K562 (cell line): Measurements from ENCODE around the gene CDH12. TPM values are rescaled to one million over a fixed set of nuclear protein-coding genes. Genes with fewer than 3 reads are reported as not detected.
A peak's percentile ranks its signal among the peaks of the same experiment; 100 is the strongest.

ENCODE experiments used
- ATAC-seq: fragments of 200-7000 bp; cut with Tn5 transposase; 3 replicates; pipeline ENCODE4 v1.9.1; 2020; ENCODE audit warnings: moderate library complexity
- BruUV-seq: library from RNA; stranded (reverse); fragments of 400-500 nt; replicated peaks from 2 replicates; lab custom pipeline; 2021; lab: Mats Ljungman, UMichigan
- CTCF ChIA-PET: fragments of 300-600 bp; formaldehyde crosslinking; extraction: SDS; loops from one replicate; lab custom pipeline; 2021; ENCODE audit warnings: low intra/inter-chr PET ratio; lab: Yijun Ruan, JAX
- POLR2A ChIA-PET: fragments of 300-600, 350-650 bp; sonication (Branson Sonifier 250); formaldehyde crosslinking; extraction: SDS; loops from one replicate; lab custom pipeline; 2021; ENCODE audit warnings: antibody characterized with exemption, inconsistent platforms; lab: Yijun Ruan, JAX
- DNase-seq, 4 experiments: peaks; one replicate each; pipeline versions ENCODE4 v3.0.0 to v3.0.0-alpha.2; 2011 to 2018; ENCODE audit warnings: low spot score in 3 of 4, mixed read lengths in 3 of 4; ENCODE audit errors: extremely low read depth in 1 of 4
- FAIRE-seq: peaks from 2 replicates; lab custom pipeline; 2011; peaks lifted over from hg19 to GRCh38; lab: Jason Lieb, UNC
- H2AFZ ChIP-seq: 2 replicates; pipeline ENCODE4 v1.6.0; 2011; ENCODE audit warnings: low read depth, low read length, control low read depth, inconsistent platforms
- H3K27ac ChIP-seq: fragments of 200-600 bp; 3 replicates; pipeline ENCODE4 v1.8.0; 2011; ENCODE audit warnings: low read depth, mild to moderate bottlenecking, control low read depth, inconsistent platforms, low read length, moderate library complexity, mixed read lengths; ENCODE audit errors: extremely low read depth
- H3K27me3 ChIP-seq, 2 experiments: fragments of 300-600 bp in 1 of 2; 2 replicates in 1 of 2; 3 replicates in 1 of 2; pipeline versions ENCODE4 v1.6.0 to v1.8.0; 2011; ENCODE audit warnings: inconsistent platforms in 2 of 2, low read length in 2 of 2, mild to moderate bottlenecking in 1 of 2, mixed read lengths in 1 of 2, moderate library complexity in 1 of 2; ENCODE audit not compliant: control insufficient read depth in 2 of 2, insufficient read depth in 2 of 2
- H3K36me3 ChIP-seq: fragments of 300-600 bp; 3 replicates; pipeline ENCODE4 v1.8.0; 2011; ENCODE audit warnings: mild to moderate bottlenecking, low read length, inconsistent platforms; ENCODE audit not compliant: control insufficient read depth, insufficient read depth
- H3K4me1 ChIP-seq, 2 experiments: fragments of 200-600 bp in 1 of 2; replicated peaks in 1 of 2; 2 replicates in 1 of 2; 3 replicates in 1 of 2; pipeline versions ENCODE4 v1.5.1 to v1.8.0; 2011; ENCODE audit warnings: inconsistent platforms in 2 of 2, low read length in 2 of 2, mild to moderate bottlenecking in 1 of 2, mixed read lengths in 1 of 2, moderate library complexity in 1 of 2; ENCODE audit not compliant: control insufficient read depth in 2 of 2, insufficient read depth in 2 of 2
- H3K4me2 ChIP-seq: 2 replicates; pipeline ENCODE4 v1.6.1; 2011; ENCODE audit warnings: low read length, control low read depth, inconsistent platforms, mixed read lengths; ENCODE audit not compliant: insufficient read depth
- H3K4me3 ChIP-seq: fragments of 200-600 bp; sonication (generic), shearing (Covaris generic); 2 replicates; pipeline ENCODE4 v1.5.1; 2016; ENCODE audit warnings: control low read depth, inconsistent platforms
- H3K79me2 ChIP-seq: fragments of 200-600 bp; 3 replicates; pipeline ENCODE4 v1.8.0; 2011; ENCODE audit warnings: low read length, inconsistent platforms; ENCODE audit not compliant: control insufficient read depth, insufficient read depth
- H3K9ac ChIP-seq, 2 experiments: 2 replicates each; pipeline versions ENCODE4 v1.6.0 to v1.6.1; 2011; ENCODE audit warnings: low read depth in 2 of 2, low read length in 2 of 2, control low read depth in 1 of 2, inconsistent platforms in 1 of 2, mild to moderate bottlenecking in 1 of 2, mixed read lengths in 1 of 2; ENCODE audit not compliant: insufficient read depth in 1 of 2
- H3K9me1 ChIP-seq: one replicate; pipeline ENCODE4 v1.6.0; 2011; ENCODE audit warnings: inconsistent platforms, mild to moderate bottlenecking, low read length, moderate library complexity; ENCODE audit not compliant: control insufficient read depth, insufficient read depth
- H3K9me3 ChIP-seq: replicated peaks from 2 replicates; pipeline ENCODE4 v1.5.1; 2011; ENCODE audit warnings: low read depth, low read length, inconsistent platforms; ENCODE audit not compliant: control insufficient read depth, insufficient read depth
- H4K20me1 ChIP-seq: replicated peaks from 2 replicates; pipeline ENCODE4 v1.6.1; 2011; ENCODE audit warnings: low read length, inconsistent platforms, mixed read lengths; ENCODE audit not compliant: control insufficient read depth, insufficient read depth
- ERF ChIP-seq: fragments of 450-650 bp; formaldehyde crosslinking; IDR thresholded peaks from 2 replicates; pipeline ENCODE4 v1.4.0; 2020; ENCODE audit warnings: mild to moderate bottlenecking, mixed read lengths
- HDAC6 ChIP-seq: IDR thresholded peaks from 2 replicates; pipeline ENCODE4 v1.6.1; 2012; ENCODE audit warnings: low read depth, mild to moderate bottlenecking, control low read depth, inconsistent platforms, low read length, moderate library complexity
- HMGN3 ChIP-seq: IDR thresholded peaks from 2 replicates; pipeline ENCODE4 v1.6.1; 2011; ENCODE audit warnings: borderline replicate concordance, low read depth, mild to moderate bottlenecking, mixed read lengths, low read length; ENCODE audit not compliant: insufficient read length; ENCODE audit errors: extremely low read depth
- JUN ChIP-seq, 2 experiments: sonication (generic) in 1 of 2; formaldehyde crosslinking in 1 of 2; IDR thresholded peaks; 2 replicates each; pipeline versions ENCODE4 v1.6.1 to v1.8.0; 2012 to 2022; ENCODE audit warnings: borderline replicate concordance in 2 of 2, mild to moderate bottlenecking in 2 of 2, improper control_type of control experiment in 1 of 2, low read depth in 1 of 2, low read length in 1 of 2, missing genetic modification reagents in 1 of 2
- MAFF ChIP-seq: IDR thresholded peaks from 2 replicates; pipeline ENCODE4 v1.6.1; 2012; ENCODE audit warnings: low read length, improper control_type of control experiment
- MAFK ChIP-seq: IDR thresholded peaks from 2 replicates; pipeline ENCODE4 v1.6.1; 2011; ENCODE audit warnings: low read length, improper control_type of control experiment
- MBD1 ChIP-seq: fragments of 250-450 bp; sonication (Bioruptor Pico); IDR thresholded peaks from 2 replicates; pipeline ENCODE4 v1.8.0; 2022; ENCODE audit warnings: inconsistent platforms
- NCOA2 ChIP-seq, 2 experiments: fragments of 450-650 bp; IDR thresholded peaks; 2 replicates each; pipeline ENCODE4 v1.6.1; 2018; ENCODE audit warnings: mild to moderate bottlenecking in 2 of 2, moderate library complexity in 1 of 2; ENCODE audit not compliant: partially characterized antibody in 2 of 2
- PBX2 ChIP-seq, 2 experiments: IDR thresholded peaks in 1 of 2; conservative IDR thresholded peaks in 1 of 2; 2 replicates each; pipeline ENCODE4 v1.6.1; 2016; ENCODE audit warnings: low read depth in 2 of 2, mild to moderate bottlenecking in 1 of 2, missing compliant biosample characterization in 1 of 2, missing genetic modification characterization in 1 of 2, moderate library complexity in 1 of 2
- PHF8 ChIP-seq: fragments of 200-600 bp; sonication (generic); IDR thresholded peaks from 2 replicates; pipeline ENCODE4 v1.6.1; 2012; ENCODE audit warnings: mixed run types, mild to moderate bottlenecking, inconsistent platforms, low read length, moderate library complexity, borderline replicate concordance
- RFX1 ChIP-seq: fragments of 450-650 bp; IDR thresholded peaks from 2 replicates; pipeline ENCODE4 v1.6.1; 2016; ENCODE audit warnings: mild to moderate bottlenecking, moderate library complexity
- ZNF316 ChIP-seq: fragments of 450-650 bp; IDR thresholded peaks from 2 replicates; pipeline ENCODE4 v1.6.1; 2016
- WGBS: fragments of 100-300 bp; shearing (Covaris generic); methylation state at CpG from one replicate; pipeline ENCODE4 v1.1.6; 2016; ENCODE audit warnings: low coverage, mixed read lengths; ENCODE audit not compliant: insufficient coverage; ENCODE audit errors: missing lambda C conversion rate; 5-methylcytosine and 5-hydroxymethylcytosine counted together
- in situ Hi-C: fragments of 300-500 bp; cut with MboI; formaldehyde crosslinking; loops from 4 replicates; pipeline ENCODE4 v1.15.0; 2018; ENCODE audit warnings: inconsistent platforms, mixed read lengths
- intact Hi-C: fragments of 100-400 bp; cut with micrococcal nuclease; formaldehyde crosslinking; loops from 2 replicates; pipeline ENCODE4 v1.14.2; 2022
- polyA plus RNA-seq, 8 experiments: library from polyadenylated mRNA; depleted of rRNA in 4 of 8; stranded (reverse) in 5 of 8; unstranded in 3 of 8; fragments of >200 nt; fragmentation: Nextera tagmentation in 2 of 8; fragmentation: Illumina TruSeq in 1 of 8; extraction: Ambion mirVana in 2 of 8; extraction: Trizol in 1 of 8; gene quantifications; 2 replicates each; pipeline versions ENCODE4 v1.2.1 to v1.2.3, GENCODE V29; 2011 to 2014; ENCODE audit warnings: inconsistent platforms in 1 of 8, missing spikeins in 1 of 8
- total RNA-seq, 7 experiments: library from RNA; depleted of rRNA in 6 of 7; stranded (reverse); fragments of >200 nt in 6 of 7; fragmentation: Illumina TruSeq in 2 of 7; extraction: Trizol in 2 of 7; gene quantifications; 2 replicates each; pipeline versions ENCODE4 v1.2.1 to v1.2.3, GENCODE V29; 2011 to 2021; ENCODE audit warnings: low replicate concordance in 1 of 7

The CDH12 gene
- total and polyA plus RNA-seq, 9 of the 15 experiments (the other 6 are each of a cell fraction or from before 2014, with no cell fraction given): 0.03 to 1.7 (median 0.37) TPM

- ChIA-PET CTCF (no interaction called here), POLR2A (no interaction called here)
- H3K36me3 ChIP-seq: no peaks in the 10 kb centered on the region
- no peaks in the 10 kb centered on the region for H3K9me3 ChIP-seq
- H3K27me3 ChIP-seq: no peaks in the 10 kb centered on the region
- H4K20me1 ChIP-seq: no peaks in the 10 kb centered on the region
- H3K27ac ChIP-seq: no peak overlapping the region
- no peaks in the 10 kb centered on the region for H3K4me1 ChIP-seq
- H2AFZ ChIP-seq: no peak overlapping the region
- no TSS peak for BruUV-seq
- H3K9me1 ChIP-seq: no peaks in the 10 kb centered on the region
- 0% methylated on average over 3 of the region's 3 CpGs for WGBS
- H3K79me2 ChIP-seq: no peaks in the 10 kb centered on the region
- in situ Hi-C loops (no loop called here), intact Hi-C loops (loop anchor here (5.0 kb wide), 1 partner anchor 851 kb away; no protein-coding TSS in a partner anchor)
- DNase-seq (no peak), ATAC-seq (no peak), FAIRE-seq (no peak)
- no peak overlapping the region for H3K4me3 ChIP-seq
- 0 out of 2 replicates have a peak, but pooled peaks have one; percentile 2 for TF ChIP-seq MAFK
- TF ChIP-seq MAFF: peak; percentile 34; the same call in 1 of the 2 replicates
- TF ChIP-seq JUN (IDR thresholded peaks at IDR 0.05; ENCODE audit: borderline replicate concordance, low read depth, low read length): no peak
- no peak for TF ChIP-seq JUN (CRISPR knock-in tag; IDR thresholded peaks at IDR 0.05; ENCODE audit: borderline replicate concordance)
- no peak for TF ChIP-seq NCOA2 (IDR thresholded peaks at IDR 0.05; ENCODE audit: partially characterized antibody in 2 of 2)
- no peak for TF ChIP-seq HMGN3
- TF ChIP-seq PHF8: no peak
- TF ChIP-seq HDAC6: no peak
- TF ChIP-seq RFX1: peak; percentile 46
- TF ChIP-seq ZNF316: peak; percentile 75
- TF ChIP-seq PBX2 (CRISPR knock-in tag; IDR thresholded peaks at IDR 0.05; ENCODE audit: low read depth): no peak
- no peak for TF ChIP-seq PBX2 (tag; conservative IDR thresholded peaks at IDR 0.05; ENCODE audit: low read depth)
- TF ChIP-seq ERF: no peak
- no peak for TF ChIP-seq MBD1
- H3K9ac ChIP-seq: no peak overlapping the region
- no peak overlapping the region for H3K4me2 ChIP-seq
Observed at GRCh38 chr5:22736443-22737003, 116.6 kb downstream of the CDH12 start.
